PC-3 (cell line): ENCODE measurements around the gene SPEM3.

Source experiments
- EZH2 ChIP-seq: fragments of 300-600 bp; sonication (generic); IDR thresholded peaks from one replicate; pipeline ENCODE4 v1.6.1; 2017; ENCODE audit warnings: antibody characterized with exemption, mild to moderate bottlenecking, low read length; ENCODE audit not compliant: unreplicated experiment
- EZH2phosphoT487 ChIP-seq: fragments of 300-600 bp; sonication (generic); IDR thresholded peaks from 2 replicates; pipeline ENCODE4 v1.6.1; 2018; ENCODE audit warnings: mild to moderate bottlenecking, antibody characterized with exemption, low read length, borderline replicate concordance

GRCh38 chr17:7479213-7480088 lies 50.8 kb downstream of the SPEM3 start, which contains the start of gene ZBTB4:
- TF ChIP-seq EZH2 (no peak), EZH2phosphoT487 (no peak)
